ENCODE measurements around the gene C1orf116. TPM values are rescaled to one million over a fixed set of nuclear protein-coding genes. Genes with fewer than 3 reads are reported as not detected.

C1orf116 gene
- total RNA-seq, 1 experiment from 2014 or later: 124 TPM

- intact Hi-C loops (cut with micrococcal nuclease; ENCODE audit: unreplicated experiment): no loop called here
- CTCF ChIA-PET: interaction anchor here (0.6 to 4.7 kb wide), 4 partner anchors 9 to 18 kb away, joined by 3 to 25 read pairs (median 14); no protein-coding TSS in a partner anchor
- no TSS peak for BruUV-seq (replicated peaks)
- Mint-ChIP-seq H3K36me3 (ENCODE audit: insufficient read depth, unreplicated experiment) (peaks cover 69% of the 10 kb centered on the region), H3K4me1 (ENCODE audit: low read depth, unreplicated experiment) (peaks cover 91% of the 10 kb centered on the region), H3K27ac (ENCODE audit: unreplicated experiment) (peak overlapping the region; percentile 98), H3K9me3 (ENCODE audit: low read depth, unreplicated experiment) (no peaks in the 10 kb centered on the region), H3K27me3 (ENCODE audit: unreplicated experiment) (no peaks in the 10 kb centered on the region), H3K4me3 (ENCODE audit: low read depth, unreplicated experiment) (no peak overlapping the region)
- TF ChIP-seq CTCF (IDR thresholded peaks at IDR 0.05; ENCODE audit: unreplicated experiment): no peak
- no peak for DNase-seq
Measured at GRCh38 chr1:207019161-207019560, 13.4 kb downstream of the C1orf116 start.

GRCh38 chr1:207018707-207019106, 13.8 kb downstream of the C1orf116 start:
- intact Hi-C loops (cut with micrococcal nuclease; ENCODE audit: unreplicated experiment): no loop called here
- Mint-ChIP-seq H3K27me3 (ENCODE audit: unreplicated experiment) (no peaks in the 10 kb centered on the region), H3K4me1 (ENCODE audit: low read depth, unreplicated experiment) (peaks cover 91% of the 10 kb centered on the region), H3K36me3 (ENCODE audit: insufficient read depth, unreplicated experiment) (peaks cover 64% of the 10 kb centered on the region), H3K9me3 (ENCODE audit: low read depth, unreplicated experiment) (no peaks in the 10 kb centered on the region), H3K27ac (ENCODE audit: unreplicated experiment) (peak overlapping the region; percentile 98), H3K4me3 (ENCODE audit: low read depth, unreplicated experiment) (no peak overlapping the region)
- no peak for TF ChIP-seq CTCF (IDR thresholded peaks at IDR 0.05; ENCODE audit: unreplicated experiment)
- DNase-seq: no peak
- no TSS peak for BruUV-seq (replicated peaks)
- CTCF ChIA-PET: interaction anchor here (0.7 to 4.7 kb wide), 7 partner anchors 9 to 36 kb away, joined by 3 to 25 read pairs (median 4); partner anchors contain the start of genes C1orf116 and PFKFB2

DNA sequence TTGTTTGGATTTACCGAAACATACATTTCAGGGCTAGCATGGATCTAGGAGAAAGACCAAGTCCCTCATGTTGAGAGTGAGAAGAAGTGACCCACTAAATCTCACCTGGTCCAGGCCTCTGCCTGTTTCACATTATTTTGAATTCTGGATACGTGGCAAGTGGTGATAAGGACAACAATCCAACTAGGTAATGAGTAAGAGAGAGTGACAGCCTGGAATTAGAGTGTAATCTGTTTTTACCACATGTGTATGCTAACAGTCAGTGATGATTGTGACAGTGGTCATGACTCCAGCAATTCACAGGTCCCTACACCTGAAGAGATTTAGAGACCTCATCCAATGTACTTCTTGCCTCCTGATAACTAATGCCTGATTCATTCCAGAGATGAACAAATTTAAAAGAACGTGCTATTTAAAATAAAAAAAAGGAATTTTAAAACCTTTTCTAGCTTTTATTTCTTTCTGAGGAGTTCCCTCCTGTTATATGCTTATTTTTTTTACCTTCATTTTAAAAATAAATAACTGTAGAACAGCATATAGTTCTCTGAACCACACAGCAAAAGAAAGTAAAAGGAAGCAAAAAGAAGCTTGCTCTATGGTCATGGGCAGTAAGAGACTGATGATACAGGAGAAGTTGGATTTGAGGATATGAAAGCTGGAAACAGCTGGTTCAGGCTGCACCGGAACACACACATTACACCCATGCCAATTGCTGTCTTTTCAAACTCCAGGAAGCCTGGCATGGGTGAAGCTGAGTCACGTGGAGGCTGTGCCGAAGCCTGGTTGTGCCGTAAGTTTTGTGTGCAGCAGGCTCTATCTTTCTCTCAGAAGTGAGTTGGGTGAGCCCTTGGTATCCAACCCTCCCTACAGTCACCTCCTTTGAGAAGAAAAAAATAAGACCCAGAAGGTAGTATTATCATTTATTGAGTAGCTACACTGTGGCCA, 14.7 kb downstream of the C1orf116 start:
- Mint-ChIP-seq H3K4me3 (ENCODE audit: low read depth, unreplicated experiment) (no peak overlapping the region), H3K9me3 (ENCODE audit: low read depth, unreplicated experiment) (no peaks in the 10 kb centered on the region), H3K4me1 (ENCODE audit: low read depth, unreplicated experiment) (peaks cover 89% of the 10 kb centered on the region), H3K27me3 (ENCODE audit: unreplicated experiment) (no peaks in the 10 kb centered on the region), H3K27ac (ENCODE audit: unreplicated experiment) (peak overlapping the region; percentile 98), H3K36me3 (ENCODE audit: insufficient read depth, unreplicated experiment) (peaks cover 56% of the 10 kb centered on the region)
- intact Hi-C loops (cut with micrococcal nuclease; ENCODE audit: unreplicated experiment): no loop called here
- TF ChIP-seq CTCF (IDR thresholded peaks at IDR 0.05; ENCODE audit: unreplicated experiment): no peak
- no TSS peak for BruUV-seq (replicated peaks)
- CTCF ChIA-PET: interaction anchor here (0.7 to 4.7 kb wide), 7 partner anchors 8 to 35 kb away, joined by 3 to 25 read pairs (median 4); partner anchors contain the start of genes C1orf116 and PFKFB2
- DNase-seq: no peak

DNA sequence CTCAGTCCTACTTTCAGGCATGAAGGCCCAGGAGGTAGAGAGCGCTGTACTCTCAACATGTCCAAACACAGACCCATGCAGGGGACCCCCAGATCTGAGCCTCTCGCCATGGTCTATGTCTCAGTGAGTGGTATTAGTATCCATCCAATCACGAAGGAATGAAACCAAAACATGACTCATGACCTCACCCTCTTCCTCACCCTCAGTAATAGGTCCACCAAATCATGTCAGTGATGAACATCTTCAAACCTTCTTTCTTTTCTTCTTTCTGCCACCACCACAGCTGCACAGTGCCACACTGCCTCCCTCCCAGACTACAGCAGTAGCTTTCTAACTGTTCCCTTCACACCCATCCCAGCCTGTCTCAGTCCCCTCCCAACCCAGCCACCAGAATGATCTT, 16.8 kb downstream of the C1orf116 start:
- BruUV-seq (replicated peaks): no TSS peak
- DNase-seq: no peak
- Mint-ChIP-seq H3K27me3 (ENCODE audit: unreplicated experiment) (no peaks in the 10 kb centered on the region), H3K4me3 (ENCODE audit: low read depth, unreplicated experiment) (no peak overlapping the region), H3K9me3 (ENCODE audit: low read depth, unreplicated experiment) (peaks cover 7% of the 10 kb centered on the region), H3K36me3 (ENCODE audit: insufficient read depth, unreplicated experiment) (peaks cover 35% of the 10 kb centered on the region), H3K27ac (ENCODE audit: unreplicated experiment) (no peak overlapping the region), H3K4me1 (ENCODE audit: low read depth, unreplicated experiment) (peaks cover 89% of the 10 kb centered on the region)
- CTCF ChIA-PET: no interaction called here
- TF ChIP-seq CTCF (IDR thresholded peaks at IDR 0.05; ENCODE audit: unreplicated experiment): no peak
- intact Hi-C loops (cut with micrococcal nuclease; ENCODE audit: unreplicated experiment): no loop called here

Data from Calu3 (cell line).